Stimulated activated naive CD8-positive, alpha-beta T cell treated with anti-CD3 and anti-CD28 coated beads, Interleukin-15, amount 100 ng/mL, for 72 hours (primary cell): ENCODE data around the gene SNUPN.
"Not testable (repeated sequence)": the region's sequence is repeated elsewhere in the genome, so short reads cannot be mapped to it uniquely, and the experiment has no call there.

Experiments used
- ATAC-seq: fragments of 150-1000 bp; cut with Tn5 transposase; 2 replicates; pipeline ENCODE4 v1.10.0; 2021; ENCODE audit warnings: mild to moderate bottlenecking, moderate library complexity
- DNase-seq, 2 donors: peaks; one replicate each; pipeline ENCODE4 v3.0.0; 2021 to 2022
- H3K27ac Mint-ChIP-seq, 2 donors: one replicate each; pipeline ENCODE4 v1.8.0; 2022; ENCODE audit warnings: mild to moderate bottlenecking in 2 of 2, mixed read lengths in 2 of 2, moderate library complexity in 2 of 2
- H3K27me3 Mint-ChIP-seq: one replicate; pipeline ENCODE4 v1.8.0; 2022; ENCODE audit warnings: mixed read lengths
- H3K4me1 Mint-ChIP-seq: one replicate; pipeline ENCODE4 v1.8.0; 2022; ENCODE audit warnings: mild to moderate bottlenecking, mixed read lengths
- H3K4me3 Mint-ChIP-seq, 2 donors: one replicate each; pipeline ENCODE4 v1.8.0; 2022; ENCODE audit warnings: mild to moderate bottlenecking in 2 of 2, mixed read lengths in 2 of 2, moderate library complexity in 1 of 2
- H3K9me3 Mint-ChIP-seq, 2 donors: one replicate each; pipeline ENCODE4 v1.8.0; 2022; ENCODE audit warnings: mixed read lengths in 2 of 2

The SNUPN gene

GRCh38 chr15:75620058-75620820 is 5.3 kb downstream of the SNUPN start:
- Mint-ChIP-seq H3K27me3 (no peaks in the 10 kb centered on the region), H3K27ac (peak overlapping the region; percentile 77 to 90), H3K4me1 (peaks cover 44% of the 10 kb centered on the region), H3K4me3 (peak overlapping the region; percentile 55 to 58), H3K9me3 (no peaks in the 10 kb centered on the region)
- ATAC-seq: no peak
- DNase-seq: no peak

GRCh38 chr15:75616766-75617165 is 8.8 kb downstream of the SNUPN start:
- Mint-ChIP-seq H3K27ac (no peak overlapping the region), H3K9me3 (no peaks in the 10 kb centered on the region), H3K27me3 (no peaks in the 10 kb centered on the region), H3K4me3 (no peak overlapping the region), H3K4me1 (peaks cover 26% of the 10 kb centered on the region)
- no peak for DNase-seq
- no peak for ATAC-seq

- peak; percentile 93 for ATAC-seq
- Mint-ChIP-seq H3K4me3 (peak overlapping the region; percentile 31 to 48), H3K27ac (peak overlapping the region; percentile 51 to 91), H3K4me1 (peaks cover 35% of the 10 kb centered on the region), H3K9me3 (no peaks in the 10 kb centered on the region), H3K27me3 (no peaks in the 10 kb centered on the region)
- DNase-seq: peak in 1 of 2 donors; percentile 26
These were observed 18.5 kb downstream of the SNUPN start for GRCh38 chr15:75606711-75607699.

GRCh38 chr15:75606026-75606425 is 19.5 kb downstream of the SNUPN start:
- peak overlapping the region; percentile 48 to 57 for H3K4me3 Mint-ChIP-seq
- H3K27me3 Mint-ChIP-seq: no peaks in the 10 kb centered on the region
- H3K4me1 Mint-ChIP-seq: peaks cover 40% of the 10 kb centered on the region
- no peaks in the 10 kb centered on the region for H3K9me3 Mint-ChIP-seq
- H3K27ac Mint-ChIP-seq: peak overlapping the region; percentile 51 to 91
- DNase-seq (no peak), ATAC-seq (no peak)

- H3K9me3 Mint-ChIP-seq: no peaks in the 10 kb centered on the region
- no peak overlapping the region for H3K4me3 Mint-ChIP-seq
- ATAC-seq (no peak), DNase-seq (no peak)
- peaks cover 25% of the 10 kb centered on the region for H3K4me1 Mint-ChIP-seq
- H3K27me3 Mint-ChIP-seq: no peaks in the 10 kb centered on the region
- no peak overlapping the region for H3K27ac Mint-ChIP-seq
These were observed 26.1 kb downstream of the SNUPN start for GRCh38 chr15:75599401-75599800.

- Mint-ChIP-seq H3K27me3 (no peaks in the 10 kb centered on the region), H3K9me3 (no peaks in the 10 kb centered on the region), H3K27ac (peak overlapping the region; percentile 9 to 88), H3K4me3 (peak overlapping the region in 1 of 2 donors; percentile 27), H3K4me1 (peaks cover 25% of the 10 kb centered on the region)
- no peak for DNase-seq
- ATAC-seq: no peak
These were observed 27.2 kb downstream of the SNUPN start for GRCh38 chr15:75598361-75598760.

GRCh38 chr15:75597667-75598341 is 27.7 kb downstream of the SNUPN start:
- peak; percentile 68 for ATAC-seq
- H3K27me3 Mint-ChIP-seq: no peaks in the 10 kb centered on the region

GRCh38 chr15:75596703-75597345 is 28.7 kb downstream of the SNUPN start:
- no peaks in the 10 kb centered on the region for H3K27me3 Mint-ChIP-seq
- DNase-seq (no peak), ATAC-seq (no peak)
- peak overlapping the region in 1 of 2 donors; percentile 79 for H3K27ac Mint-ChIP-seq
- H3K4me1 Mint-ChIP-seq: peaks cover 25% of the 10 kb centered on the region
- H3K4me3 Mint-ChIP-seq: no peak overlapping the region
- H3K9me3 Mint-ChIP-seq: no peaks in the 10 kb centered on the region

More at GRCh38 chr15:75597667-75598341, 27.7 kb downstream of the SNUPN start:
- Mint-ChIP-seq H3K27ac (peak overlapping the region; percentile 9 to 79), H3K9me3 (no peaks in the 10 kb centered on the region), H3K4me1 (peaks cover 25% of the 10 kb centered on the region), H3K4me3 (peak overlapping the region; percentile 34 to 71)
- peak; percentile 19 to 26 for DNase-seq

- no peak overlapping the region for H3K4me3 Mint-ChIP-seq
- no peaks in the 10 kb centered on the region for H3K27me3 Mint-ChIP-seq
- ATAC-seq (no peak), DNase-seq (no peak)
- peaks cover 39% of the 10 kb centered on the region for H3K4me1 Mint-ChIP-seq
- H3K9me3 Mint-ChIP-seq: no peaks in the 10 kb centered on the region
- peak overlapping the region in 1 of 2 donors; percentile 65 for H3K27ac Mint-ChIP-seq
These were observed 31.2 kb downstream of the SNUPN start for GRCh38 chr15:75594276-75594675.

- Mint-ChIP-seq H3K27ac (no peak overlapping the region), H3K4me1 (peaks cover 24% of the 10 kb centered on the region), H3K4me3 (no peak overlapping the region), H3K9me3 (no peaks in the 10 kb centered on the region), H3K27me3 (no peaks in the 10 kb centered on the region)
- no peak for ATAC-seq
- no peak for DNase-seq
These were observed 33.7 kb downstream of the SNUPN start for GRCh38 chr15:75591655-75592364.

GRCh38 chr15:75590239-75590638 is 35.3 kb downstream of the SNUPN start:
- ATAC-seq (no peak), DNase-seq (no peak)
- peak overlapping the region in 1 of 2 donors; percentile 29 for H3K27ac Mint-ChIP-seq
- H3K27me3 Mint-ChIP-seq: no peaks in the 10 kb centered on the region
- no peaks in the 10 kb centered on the region for H3K9me3 Mint-ChIP-seq
- H3K4me1 Mint-ChIP-seq: peaks cover 22% of the 10 kb centered on the region
- no peak overlapping the region for H3K4me3 Mint-ChIP-seq

- peaks cover 22% of the 10 kb centered on the region for H3K4me1 Mint-ChIP-seq
- no peaks in the 10 kb centered on the region for H3K9me3 Mint-ChIP-seq
- H3K4me3 Mint-ChIP-seq: no peak overlapping the region
- DNase-seq (no peak), ATAC-seq (no peak)
- H3K27ac Mint-ChIP-seq: no peak overlapping the region
- no peaks in the 10 kb centered on the region for H3K27me3 Mint-ChIP-seq
These were observed 36.5 kb downstream of the SNUPN start for GRCh38 chr15:75589071-75589470.

- H3K4me1 Mint-ChIP-seq: peaks cover 22% of the 10 kb centered on the region
- DNase-seq, ATAC-seq, H3K27me3 Mint-ChIP-seq, H3K27ac Mint-ChIP-seq, H3K4me3 Mint-ChIP-seq, H3K9me3 Mint-ChIP-seq: not testable (repeated sequence)
These were observed 39.1 kb downstream of the SNUPN start for GRCh38 chr15:75586422-75586821.

- Mint-ChIP-seq H3K4me3 (no peak overlapping the region), H3K9me3 (no peaks in the 10 kb centered on the region), H3K27ac (no peak overlapping the region), H3K4me1 (peaks cover 8% of the 10 kb centered on the region), H3K27me3 (no peaks in the 10 kb centered on the region)
- no peak for DNase-seq
- no peak for ATAC-seq
These were observed 41.4 kb downstream of the SNUPN start for GRCh38 chr15:75584121-75584520.
